Measurements from ENCODE around the gene GALNT2. TPM values are rescaled to one million over a fixed set of nuclear protein-coding genes. Genes with fewer than 3 reads are reported as not detected.

Gene GALNT2
- total RNA-seq, 1 donor from 2014 or later: 31.9 TPM

DNA sequence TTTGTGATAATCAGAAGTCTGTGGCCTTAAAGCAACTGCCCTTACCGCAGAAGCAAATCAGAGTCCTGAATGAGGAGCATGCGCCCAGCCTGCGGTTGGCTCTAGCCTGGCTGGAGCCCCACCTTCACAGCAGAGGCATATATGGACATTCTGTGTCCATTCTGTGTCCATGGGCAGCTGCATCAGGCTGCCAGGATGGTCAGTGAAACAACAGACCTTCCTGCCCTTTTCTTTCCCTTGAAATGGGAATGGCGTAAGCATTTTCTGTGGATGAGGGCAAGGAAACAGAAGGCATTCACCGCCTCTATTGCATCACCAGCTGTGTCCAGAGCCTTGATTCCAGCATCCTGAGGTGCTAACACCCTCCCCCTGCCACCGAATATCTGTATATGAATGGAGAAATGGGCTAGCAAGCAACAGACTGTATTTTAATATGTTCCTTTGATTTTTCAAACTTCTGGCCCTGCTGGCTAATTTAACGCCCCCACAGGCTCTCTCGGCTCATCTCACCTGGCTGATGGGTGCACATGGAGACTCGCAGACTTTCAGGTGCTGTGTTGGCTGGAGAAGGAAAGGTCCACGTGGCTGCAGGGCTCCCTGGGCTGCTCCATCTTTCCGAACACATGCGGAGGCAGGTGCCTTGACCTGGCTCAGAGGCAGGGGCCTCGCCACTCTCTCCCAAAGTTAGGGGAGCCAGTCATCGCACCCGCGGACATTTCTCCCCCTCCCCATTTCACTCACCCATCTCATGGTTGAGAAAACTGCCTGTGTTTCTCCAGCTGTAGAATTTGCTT lies 159.2 kb downstream of the GALNT2 start:
- Histone ChIP-seq H3K27me3 (ENCODE audit: control insufficient read depth, insufficient read depth, low read length) (no peaks in the 10 kb centered on the region), H3K36me3 (ENCODE audit: control insufficient read depth, insufficient read depth, low read length) (peaks cover 1% of the 10 kb centered on the region), H3K4me3 (ENCODE audit: low read depth, low read length) (no peak overlapping the region)
- DNase-seq (ENCODE audit: low read depth): no peak
- TF ChIP-seq, protein P1, sequence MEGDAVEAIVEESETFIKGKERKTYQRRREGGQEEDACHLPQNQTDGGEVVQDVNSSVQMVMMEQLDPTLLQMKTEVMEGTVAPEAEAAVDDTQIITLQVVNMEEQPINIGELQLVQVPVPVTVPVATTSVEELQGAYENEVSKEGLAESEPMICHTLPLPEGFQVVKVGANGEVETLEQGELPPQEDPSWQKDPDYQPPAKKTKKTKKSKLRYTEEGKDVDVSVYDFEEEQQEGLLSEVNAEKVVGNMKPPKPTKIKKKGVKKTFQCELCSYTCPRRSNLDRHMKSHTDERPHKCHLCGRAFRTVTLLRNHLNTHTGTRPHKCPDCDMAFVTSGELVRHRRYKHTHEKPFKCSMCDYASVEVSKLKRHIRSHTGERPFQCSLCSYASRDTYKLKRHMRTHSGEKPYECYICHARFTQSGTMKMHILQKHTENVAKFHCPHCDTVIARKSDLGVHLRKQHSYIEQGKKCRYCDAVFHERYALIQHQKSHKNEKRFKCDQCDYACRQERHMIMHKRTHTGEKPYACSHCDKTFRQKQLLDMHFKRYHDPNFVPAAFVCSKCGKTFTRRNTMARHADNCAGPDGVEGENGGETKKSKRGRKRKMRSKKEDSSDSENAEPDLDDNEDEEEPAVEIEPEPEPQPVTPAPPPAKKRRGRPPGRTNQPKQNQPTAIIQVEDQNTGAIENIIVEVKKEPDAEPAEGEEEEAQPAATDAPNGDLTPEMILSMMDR (IDR thresholded peaks at IDR 0.05; ENCODE audit: insufficient read depth, low read length, severe bottlenecking): no peak
- FAIRE-seq: no peak

DNA sequence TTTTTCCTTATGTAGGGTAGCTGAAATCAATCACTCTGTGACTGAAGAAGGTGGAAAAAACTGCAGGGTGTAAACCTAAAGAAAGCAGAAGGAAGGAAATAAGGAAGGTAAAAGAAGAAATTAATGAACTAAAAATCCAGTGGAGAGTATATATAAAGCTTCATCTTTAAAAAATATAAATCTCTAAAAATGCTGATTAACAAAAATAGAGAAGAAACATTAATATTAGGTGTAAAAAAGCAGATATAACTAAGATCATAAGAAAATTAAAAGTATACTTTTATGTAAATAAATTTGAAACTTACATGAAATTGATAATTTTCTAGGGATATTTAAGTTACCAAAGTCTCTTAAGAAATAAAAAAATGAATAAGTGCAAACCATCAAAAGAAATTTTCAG lies 159.8 kb downstream of the GALNT2 start:
- DNase-seq (ENCODE audit: low read depth) (no peak), FAIRE-seq (no peak)
- Histone ChIP-seq H3K36me3 (ENCODE audit: control insufficient read depth, insufficient read depth, low read length) (peaks cover 1% of the 10 kb centered on the region), H3K4me3 (ENCODE audit: low read depth, low read length) (no peak overlapping the region), H3K27me3 (ENCODE audit: control insufficient read depth, insufficient read depth, low read length) (no peaks in the 10 kb centered on the region)
- TF ChIP-seq, protein P1 (IDR thresholded peaks at IDR 0.05; ENCODE audit: insufficient read depth, low read length, severe bottlenecking): no peak

DNA sequence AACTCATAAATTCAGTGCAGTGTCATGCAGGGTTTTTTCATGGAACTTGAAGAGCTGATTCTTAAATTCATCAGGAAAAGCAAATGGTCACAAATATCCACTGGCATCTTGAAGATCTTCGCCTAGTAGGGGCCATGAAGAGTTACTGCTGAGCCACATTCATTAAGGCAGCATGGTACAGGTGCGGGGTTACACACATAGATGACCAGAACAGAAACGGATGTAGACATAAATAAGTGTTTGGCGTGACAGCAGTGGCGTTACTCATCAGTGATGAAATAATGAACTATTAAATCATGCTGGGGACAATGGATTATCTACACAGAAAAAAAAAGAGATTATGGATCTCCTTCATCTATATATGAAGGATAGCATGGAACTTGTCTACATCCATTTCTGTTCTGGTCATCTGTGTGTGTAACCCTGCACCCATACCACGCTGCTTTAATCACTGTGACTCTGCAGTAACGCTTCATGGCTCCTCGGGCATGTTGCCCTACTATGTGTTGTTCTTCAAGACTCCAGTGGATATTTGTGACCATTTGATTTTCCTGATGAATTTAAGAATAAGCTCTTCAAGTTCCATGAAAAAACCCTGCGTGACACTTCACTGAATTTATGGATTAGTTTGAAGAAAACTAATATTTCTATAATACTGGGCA lies 161.3 kb downstream of the GALNT2 start:
- no peak for DNase-seq (ENCODE audit: low read depth)
- FAIRE-seq: no peak
- H3K27me3 ChIP-seq (ENCODE audit: control insufficient read depth, insufficient read depth, low read length): no peaks in the 10 kb centered on the region

DNA sequence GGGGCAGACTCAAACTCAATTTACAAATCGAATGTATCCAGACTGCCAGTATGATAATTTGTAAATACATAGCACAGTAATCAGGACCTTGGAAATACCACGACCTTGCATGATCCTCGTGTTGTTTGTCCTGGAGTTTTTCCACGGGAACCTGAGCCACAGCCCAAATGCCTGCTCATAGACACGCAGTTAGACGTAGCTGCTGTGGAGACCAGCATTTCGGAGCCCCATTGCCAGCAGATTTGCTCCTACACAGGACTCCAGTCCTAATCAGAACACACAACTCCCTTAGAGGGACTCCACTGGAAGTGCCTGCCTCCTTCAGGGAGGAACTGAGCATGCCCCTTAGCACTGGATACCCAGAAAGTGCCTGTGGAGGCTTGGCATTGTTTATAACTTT lies 163.2 kb downstream of the GALNT2 start:
- FAIRE-seq (no peak), DNase-seq (ENCODE audit: low read depth) (no peak)
- TF ChIP-seq, protein P1 (IDR thresholded peaks at IDR 0.05; ENCODE audit: insufficient read depth, low read length, severe bottlenecking): no peak
- Histone ChIP-seq H3K36me3 (ENCODE audit: control insufficient read depth, insufficient read depth, low read length) (peaks cover 3% of the 10 kb centered on the region), H3K27me3 (ENCODE audit: control insufficient read depth, insufficient read depth, low read length) (no peaks in the 10 kb centered on the region), H3K4me3 (ENCODE audit: low read depth, low read length) (no peak overlapping the region)

More for the DNA sequence above, 161.3 kb downstream of the GALNT2 start:
- Histone ChIP-seq H3K4me3 (ENCODE audit: low read depth, low read length) (no peak overlapping the region), H3K36me3 (ENCODE audit: control insufficient read depth, insufficient read depth, low read length) (peaks cover 1% of the 10 kb centered on the region)
- TF ChIP-seq, protein P1 (IDR thresholded peaks at IDR 0.05; ENCODE audit: insufficient read depth, low read length, severe bottlenecking): no peak

DNA sequence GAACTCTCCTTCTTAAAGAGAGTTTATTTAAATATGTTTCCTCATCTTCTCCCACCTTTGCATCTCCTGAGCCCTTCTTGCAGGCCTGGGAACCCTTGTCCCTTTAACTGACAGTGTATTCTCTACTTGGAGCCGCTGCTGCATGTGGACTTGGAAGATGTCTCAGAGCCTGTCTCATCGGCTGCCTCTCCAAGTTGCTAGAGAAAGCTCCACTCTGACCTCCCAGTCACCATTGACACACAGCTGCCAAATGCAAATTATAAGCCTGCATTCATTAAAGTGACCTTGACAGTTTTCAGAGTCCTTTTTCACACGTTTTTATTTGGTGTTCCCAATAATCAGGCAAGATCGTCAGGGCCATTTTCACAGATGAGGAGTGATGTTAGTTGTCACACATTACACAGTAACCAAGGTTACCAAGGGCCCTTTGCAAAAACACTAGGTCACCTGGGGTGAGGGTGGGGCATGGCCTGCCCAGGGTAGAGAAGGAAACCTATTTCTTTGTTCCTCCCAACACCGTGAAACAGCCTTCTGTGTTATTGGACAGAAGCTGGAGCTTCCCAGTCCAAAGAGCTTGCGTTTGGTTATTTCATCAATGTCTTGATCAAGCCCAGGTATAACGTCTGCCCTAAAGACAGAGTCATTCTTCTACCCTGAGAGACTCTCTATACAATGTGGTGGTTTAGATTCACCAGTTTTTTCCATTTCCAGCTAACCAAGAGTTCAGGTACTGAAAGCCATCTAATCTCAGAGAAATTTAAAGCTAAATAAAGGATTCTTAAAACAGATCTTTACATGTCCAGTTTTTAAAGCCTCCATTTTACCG lies 164.1 kb downstream of the GALNT2 start:
- DNase-seq (ENCODE audit: low read depth) (no peak), FAIRE-seq (no peak)
- Histone ChIP-seq H3K36me3 (ENCODE audit: control insufficient read depth, insufficient read depth, low read length) (peaks cover 4% of the 10 kb centered on the region), H3K27me3 (ENCODE audit: control insufficient read depth, insufficient read depth, low read length) (no peaks in the 10 kb centered on the region), H3K4me3 (ENCODE audit: low read depth, low read length) (no peak overlapping the region)
- TF ChIP-seq, protein P1 (IDR thresholded peaks at IDR 0.05; ENCODE audit: insufficient read depth, low read length, severe bottlenecking): no peak
